GM12874 (cell line): ENCODE data around the gene C8G.

Source experiments
- TF ChIP-seq, protein P1 (sequence below): IDR thresholded peaks from 2 replicates; pipeline ENCODE4 v1.5.1; 2011; ENCODE audit warnings: low read depth, mild to moderate bottlenecking, control low read depth, low read length, moderate library complexity; ENCODE audit not compliant: insufficient read depth

C8G gene

DNA sequence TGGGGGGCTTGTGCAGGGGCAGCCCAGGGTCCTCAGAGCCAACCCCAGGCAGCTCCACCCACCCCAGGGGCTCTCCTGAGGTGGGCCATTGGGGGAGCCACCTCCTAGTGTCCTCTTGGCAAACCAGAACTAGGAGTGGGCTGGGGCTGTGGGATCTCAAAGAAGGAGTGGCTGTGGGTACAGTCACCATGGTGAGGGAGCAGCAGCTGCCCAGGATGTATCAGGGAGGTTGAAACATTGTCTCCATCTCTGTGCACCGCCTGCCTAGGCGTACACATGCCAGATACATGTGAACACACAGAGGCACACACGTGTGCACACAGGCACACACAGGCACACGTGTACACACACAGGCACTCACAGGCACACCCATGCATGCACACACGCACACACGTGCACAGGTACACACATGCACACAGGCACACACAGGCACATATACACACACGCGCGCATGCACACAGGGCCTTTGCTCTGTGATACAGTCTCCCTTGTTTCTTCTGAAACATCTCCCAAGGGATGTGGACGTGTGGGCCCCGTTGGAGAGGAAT lies 17.7 kb downstream of the C8G start:
- TF ChIP-seq, protein P1, sequence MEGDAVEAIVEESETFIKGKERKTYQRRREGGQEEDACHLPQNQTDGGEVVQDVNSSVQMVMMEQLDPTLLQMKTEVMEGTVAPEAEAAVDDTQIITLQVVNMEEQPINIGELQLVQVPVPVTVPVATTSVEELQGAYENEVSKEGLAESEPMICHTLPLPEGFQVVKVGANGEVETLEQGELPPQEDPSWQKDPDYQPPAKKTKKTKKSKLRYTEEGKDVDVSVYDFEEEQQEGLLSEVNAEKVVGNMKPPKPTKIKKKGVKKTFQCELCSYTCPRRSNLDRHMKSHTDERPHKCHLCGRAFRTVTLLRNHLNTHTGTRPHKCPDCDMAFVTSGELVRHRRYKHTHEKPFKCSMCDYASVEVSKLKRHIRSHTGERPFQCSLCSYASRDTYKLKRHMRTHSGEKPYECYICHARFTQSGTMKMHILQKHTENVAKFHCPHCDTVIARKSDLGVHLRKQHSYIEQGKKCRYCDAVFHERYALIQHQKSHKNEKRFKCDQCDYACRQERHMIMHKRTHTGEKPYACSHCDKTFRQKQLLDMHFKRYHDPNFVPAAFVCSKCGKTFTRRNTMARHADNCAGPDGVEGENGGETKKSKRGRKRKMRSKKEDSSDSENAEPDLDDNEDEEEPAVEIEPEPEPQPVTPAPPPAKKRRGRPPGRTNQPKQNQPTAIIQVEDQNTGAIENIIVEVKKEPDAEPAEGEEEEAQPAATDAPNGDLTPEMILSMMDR = no peak

DNA sequence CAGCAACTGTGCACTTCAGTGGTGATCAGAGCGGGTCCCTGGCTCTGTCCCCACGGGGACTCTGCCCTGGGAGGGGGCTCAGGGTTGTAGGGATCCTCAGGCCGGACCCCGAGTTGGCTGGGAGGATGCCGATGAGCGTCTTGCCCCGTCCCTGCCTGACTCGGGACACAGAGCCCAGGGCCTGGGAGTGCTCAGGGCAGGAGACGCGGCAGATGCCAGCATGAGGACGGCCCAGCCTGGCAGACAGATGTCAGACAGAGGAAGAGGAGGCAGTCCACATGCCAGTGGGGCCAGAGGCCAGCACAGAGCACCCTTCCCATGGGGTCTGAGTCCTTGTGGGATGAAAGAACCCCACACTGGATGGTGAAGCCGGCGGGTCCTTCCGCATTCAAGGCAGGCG lies 18.3 kb downstream of the C8G start:
- TF ChIP-seq, protein P1 = no peak

DNA sequence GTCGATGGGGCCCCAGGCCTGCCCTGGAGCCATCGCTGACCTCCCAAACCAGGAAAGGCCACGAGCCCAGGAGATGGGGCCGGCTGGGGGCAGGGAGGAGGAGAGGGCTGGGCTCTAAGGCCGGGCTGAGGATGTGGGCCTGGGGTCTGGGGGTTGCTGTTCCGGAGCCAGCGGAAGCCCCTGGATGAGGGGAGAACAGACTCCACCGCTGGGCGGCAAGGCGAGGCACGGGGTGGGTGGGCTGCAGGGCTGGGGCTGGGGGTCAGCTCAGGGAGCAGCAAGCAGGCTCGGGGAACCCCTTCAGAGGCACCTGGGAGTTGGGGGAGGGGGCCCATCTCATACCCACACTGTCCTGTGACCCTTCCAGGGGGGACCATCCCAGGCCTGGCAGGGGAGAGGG lies 18.7 kb downstream of the C8G start:
- TF ChIP-seq, protein P1 = no peak

DNA sequence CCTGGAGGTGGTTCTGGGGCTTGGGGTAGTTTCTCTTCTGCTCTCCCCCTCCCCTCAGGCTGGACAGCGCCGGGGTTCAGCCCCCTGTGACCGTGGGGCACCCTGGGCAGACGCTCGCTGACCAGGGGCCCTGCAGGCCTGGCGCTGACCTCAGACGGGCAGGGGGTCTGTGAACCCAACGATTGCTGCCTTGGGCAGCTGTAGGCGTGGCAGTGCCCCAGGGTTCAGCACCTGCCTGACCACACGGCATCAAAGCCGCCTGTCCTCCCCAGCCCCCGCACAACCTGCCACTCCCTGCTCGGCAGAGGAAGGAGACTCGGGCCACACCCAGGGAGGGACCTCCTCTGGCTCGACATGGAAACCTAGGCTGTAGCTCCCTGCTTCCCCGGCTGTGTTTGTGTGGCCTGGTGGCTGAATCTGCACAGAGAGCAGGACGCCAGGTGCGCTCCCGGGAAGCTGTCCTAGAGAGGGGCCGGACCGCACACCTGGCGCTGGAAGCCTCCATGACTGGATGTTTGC lies 19.2 kb downstream of the C8G start:
- TF ChIP-seq, protein P1 = no peak

DNA sequence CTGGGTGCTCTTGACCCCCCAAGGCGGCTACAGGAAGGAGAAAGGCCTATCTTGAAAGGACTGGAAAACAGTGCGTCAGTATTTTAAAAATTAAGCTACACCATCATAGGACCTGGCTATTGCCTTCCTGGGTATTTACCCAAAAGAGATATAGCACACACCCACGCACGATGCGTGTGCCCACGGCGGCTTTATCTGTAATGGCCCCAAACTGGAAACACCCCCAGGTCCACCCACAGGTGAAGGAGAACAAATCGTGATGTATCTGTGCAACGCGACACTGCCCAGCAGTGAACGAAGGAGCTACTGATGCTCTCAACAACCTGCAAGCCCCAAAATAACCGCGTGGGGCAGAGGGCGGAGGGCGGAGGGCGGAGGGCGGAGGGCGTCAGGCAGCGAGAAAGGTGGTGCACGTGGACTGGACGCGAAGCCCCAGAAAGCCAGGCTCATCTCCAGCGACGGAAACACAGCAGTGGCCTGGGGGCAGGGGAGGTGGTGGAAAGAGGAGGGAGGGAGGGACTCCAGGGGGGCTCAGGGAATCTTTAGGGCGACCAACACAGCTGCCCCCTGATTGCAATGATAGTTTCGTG lies 19.9 kb downstream of the C8G start:
- TF ChIP-seq, protein P1 = no peak

DNA sequence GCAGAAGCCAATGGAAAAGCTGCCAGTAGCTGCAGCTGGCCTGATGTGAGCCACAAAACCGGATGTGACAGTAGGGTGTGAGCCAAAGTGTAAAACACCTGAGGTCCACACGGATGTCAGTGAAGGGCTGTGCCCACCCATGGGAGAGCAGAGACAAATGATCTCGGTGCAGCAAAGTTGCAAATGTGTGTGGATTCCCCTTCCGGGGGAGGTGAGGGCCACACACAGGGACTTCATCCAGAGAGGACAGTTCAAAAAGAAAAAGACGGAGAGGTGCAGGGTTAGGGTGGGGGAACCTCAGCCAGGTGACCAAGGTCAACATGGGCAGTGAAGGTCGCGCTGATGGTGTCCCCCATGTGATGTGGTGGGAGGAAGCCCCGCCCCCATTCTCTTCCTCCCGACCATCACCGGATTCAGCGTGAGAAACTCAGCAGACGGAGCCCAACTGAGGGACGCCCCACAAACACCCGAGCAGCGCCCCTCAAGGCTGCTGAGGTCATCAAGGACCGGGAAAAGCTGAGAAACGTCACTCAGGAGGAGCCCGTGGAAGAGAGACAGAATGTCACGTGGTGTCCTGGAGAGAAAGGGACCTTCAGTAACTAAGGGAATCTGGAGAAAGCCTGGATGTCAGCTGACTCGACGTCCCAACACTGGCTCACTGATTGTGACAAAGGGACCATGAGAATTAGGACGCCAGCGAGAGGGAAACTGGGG lies 20.9 kb downstream of the C8G start:
- TF ChIP-seq, protein P1 = no peak

DNA sequence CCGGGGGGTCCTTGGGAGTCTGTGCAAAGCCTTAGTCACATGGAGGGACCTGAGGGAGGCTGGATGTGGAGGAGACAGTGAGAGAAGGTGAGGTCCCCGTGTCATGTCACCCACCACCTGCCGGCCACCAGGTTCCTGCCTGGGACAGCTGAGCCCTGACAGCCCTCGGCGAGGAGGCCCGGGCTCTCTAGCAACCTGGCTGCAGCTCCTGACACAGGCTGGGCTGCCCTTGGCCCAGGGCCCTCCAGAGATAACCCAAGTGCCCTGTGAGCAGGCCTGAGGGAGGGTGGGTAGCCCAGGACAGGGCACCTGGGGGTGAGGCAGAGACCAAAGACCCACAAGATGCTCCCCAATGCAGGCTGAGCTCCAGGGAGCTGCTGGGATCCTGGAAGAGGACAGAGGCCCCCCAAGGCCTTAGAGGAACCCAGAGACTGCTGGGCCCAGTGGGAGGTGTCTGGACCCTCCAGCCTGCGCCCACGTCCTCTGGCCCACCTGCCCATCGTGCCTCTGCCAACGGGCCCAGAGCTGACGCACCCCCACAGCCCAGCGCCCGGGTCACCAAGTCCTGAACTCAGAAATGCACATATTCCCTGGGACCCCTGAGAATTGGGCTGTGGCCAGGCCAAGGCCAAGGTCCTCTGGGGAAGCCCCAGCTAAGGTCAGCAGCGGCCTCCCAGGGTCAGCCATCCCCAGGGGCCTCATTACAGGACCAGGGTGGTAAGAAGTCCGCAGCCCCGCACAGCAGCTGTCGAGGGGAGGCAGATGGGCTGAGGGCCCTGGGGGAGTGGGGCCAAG lies 23.5 kb downstream of the C8G start:
- TF ChIP-seq, protein P1 = no peak
